ENCODE data around the gene KCNN4.
A peak's percentile ranks its signal among the peaks of the same experiment; 100 is the strongest.
"Not testable (repeated sequence)": the region's sequence is repeated elsewhere in the genome, so short reads cannot be mapped to it uniquely, and the experiment has no call there.

Gene KCNN4

DNA sequence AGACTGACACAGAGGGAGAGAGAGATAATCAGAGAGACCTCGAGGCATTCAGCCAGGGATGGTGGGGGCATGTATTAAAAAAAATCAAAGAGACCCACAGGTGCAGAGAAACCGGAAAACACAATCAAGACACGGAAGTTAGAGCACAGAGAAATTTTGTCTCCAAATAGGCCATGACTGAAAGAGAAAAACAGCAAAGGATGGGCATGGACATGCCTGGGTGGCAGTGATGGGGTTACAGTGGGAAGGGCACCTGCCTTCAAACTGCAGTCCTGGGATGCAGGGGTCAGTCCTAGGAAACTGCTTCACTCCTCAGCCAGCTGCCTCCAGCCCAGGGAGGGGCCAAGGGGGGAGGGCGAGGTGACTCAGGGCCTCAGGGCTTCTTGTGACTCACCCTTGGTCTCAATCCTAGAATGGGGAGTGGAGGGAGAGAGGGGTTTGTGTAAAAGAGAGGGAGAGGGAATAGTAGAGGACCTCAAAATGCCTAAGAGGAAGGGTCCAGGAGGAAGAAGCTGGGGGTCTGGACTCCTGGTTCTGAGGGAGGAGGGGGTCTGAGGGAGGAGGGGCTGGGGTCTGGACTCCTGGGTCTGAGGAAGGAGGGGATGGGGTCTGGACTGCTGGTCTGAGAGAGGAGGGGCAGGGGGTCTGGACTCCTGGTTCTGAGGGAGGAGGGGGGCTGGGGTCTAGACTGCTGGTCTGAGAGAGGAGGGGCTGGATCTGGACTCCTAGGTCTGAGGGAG, 3.6 kb upstream of the KCNN4 start:
- Mint-ChIP-seq H3K9me3 (no peaks in the 10 kb centered on the region), H3K27ac (peak overlapping the region; percentile 72 to 93), H3K4me1 (peaks cover 52% of the 10 kb centered on the region), H3K4me3 (peak overlapping the region; percentile 39 to 68), H3K27me3 (peaks cover 6% of the 10 kb centered on the region)
- ATAC-seq (peak; percentile 42), DNase-seq (peak; percentile 41 to 65)

DNA sequence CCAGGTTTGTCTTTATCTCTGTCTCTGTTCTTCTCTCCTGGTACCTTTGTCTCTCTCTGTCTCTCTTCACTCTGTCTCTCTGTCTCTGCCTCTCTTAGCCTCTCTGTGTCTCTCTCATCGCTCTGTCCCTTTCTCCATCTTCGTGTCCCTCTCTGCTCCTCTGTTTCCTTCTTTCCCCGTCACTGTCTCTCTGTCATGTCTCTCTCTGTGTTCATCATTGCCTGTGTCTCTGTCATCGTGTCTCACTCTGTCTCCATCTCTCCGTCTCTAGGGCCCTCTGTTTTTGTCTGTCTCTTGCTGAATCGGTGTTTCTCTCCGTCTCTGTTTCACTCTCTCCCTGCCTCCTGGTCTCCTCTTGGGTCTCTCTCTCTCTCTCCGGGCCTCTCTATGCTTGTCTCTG, 2.9 kb upstream of the KCNN4 start:
- ATAC-seq, result no peak
- H3K27ac Mint-ChIP-seq, result peak overlapping the region in 1 of 2 donors; percentile 72
- H3K4me1 Mint-ChIP-seq, result peaks cover 58% of the 10 kb centered on the region
- H3K4me3 Mint-ChIP-seq, result peak overlapping the region; percentile 39 to 68
- no peaks in the 10 kb centered on the region for H3K9me3 Mint-ChIP-seq
- H3K27me3 Mint-ChIP-seq, result peaks cover under 1% of the 10 kb centered on the region
- DNase-seq, result no peak

DNA sequence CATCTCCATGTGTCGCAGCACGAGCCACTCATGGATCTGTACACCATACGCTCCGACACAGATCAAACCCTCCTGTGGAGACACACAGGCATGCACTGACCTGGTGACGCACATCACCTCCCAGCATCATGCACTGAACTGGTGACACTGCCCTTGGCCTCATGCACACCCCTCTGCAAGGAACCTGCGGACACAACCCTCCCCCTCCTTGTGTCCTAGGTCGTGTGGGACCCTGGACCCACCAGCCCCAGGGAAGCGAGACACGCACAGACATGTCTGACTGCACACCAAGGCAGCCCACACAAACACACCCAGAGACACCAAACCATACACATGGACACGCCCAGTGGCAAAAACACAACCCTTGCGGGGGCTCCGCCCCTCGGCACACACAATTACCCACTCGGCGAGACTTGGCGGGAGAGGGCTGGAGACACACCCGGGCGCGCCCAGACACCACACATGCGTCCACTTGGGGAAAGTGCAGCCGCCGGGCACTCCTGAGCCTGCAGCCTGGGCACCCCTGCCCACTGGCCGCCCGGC, 2.0 kb upstream of the KCNN4 start:
- H3K27ac Mint-ChIP-seq, result peak overlapping the region; percentile 14 to 26
- ATAC-seq (no peak), DNase-seq (peak in 1 of 2 donors; percentile 39)
- no peaks in the 10 kb centered on the region for H3K9me3 Mint-ChIP-seq
- no peaks in the 10 kb centered on the region for H3K27me3 Mint-ChIP-seq
- H3K4me1 Mint-ChIP-seq, result peaks cover 67% of the 10 kb centered on the region
- H3K4me3 Mint-ChIP-seq, result peak overlapping the region; percentile 56 to 68

DNA sequence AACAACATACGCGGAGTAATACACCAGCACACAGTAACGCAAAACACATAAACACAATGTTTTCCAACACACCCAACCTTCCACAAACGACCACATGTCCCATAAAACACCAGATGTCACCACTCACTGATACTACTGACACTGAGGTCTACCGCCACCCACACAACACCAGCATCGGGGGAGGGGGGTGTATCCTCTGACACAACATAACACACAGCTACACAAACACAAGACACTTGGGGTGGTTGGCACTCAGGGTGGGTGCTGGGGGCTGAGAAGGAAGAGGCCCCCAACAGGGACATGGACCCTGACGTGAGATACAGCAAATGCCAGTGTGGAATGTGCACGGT, 1.5 kb upstream of the KCNN4 start:
- DNase-seq (peak in 1 of 2 donors; percentile 23), ATAC-seq (no peak)
- H3K4me3 Mint-ChIP-seq, result peak overlapping the region; percentile 56 to 64
- H3K27ac Mint-ChIP-seq, result peak overlapping the region in 1 of 2 donors; percentile 26
- no peaks in the 10 kb centered on the region for H3K9me3 Mint-ChIP-seq
- H3K27me3 Mint-ChIP-seq, result no peaks in the 10 kb centered on the region
- peaks cover 72% of the 10 kb centered on the region for H3K4me1 Mint-ChIP-seq

DNA sequence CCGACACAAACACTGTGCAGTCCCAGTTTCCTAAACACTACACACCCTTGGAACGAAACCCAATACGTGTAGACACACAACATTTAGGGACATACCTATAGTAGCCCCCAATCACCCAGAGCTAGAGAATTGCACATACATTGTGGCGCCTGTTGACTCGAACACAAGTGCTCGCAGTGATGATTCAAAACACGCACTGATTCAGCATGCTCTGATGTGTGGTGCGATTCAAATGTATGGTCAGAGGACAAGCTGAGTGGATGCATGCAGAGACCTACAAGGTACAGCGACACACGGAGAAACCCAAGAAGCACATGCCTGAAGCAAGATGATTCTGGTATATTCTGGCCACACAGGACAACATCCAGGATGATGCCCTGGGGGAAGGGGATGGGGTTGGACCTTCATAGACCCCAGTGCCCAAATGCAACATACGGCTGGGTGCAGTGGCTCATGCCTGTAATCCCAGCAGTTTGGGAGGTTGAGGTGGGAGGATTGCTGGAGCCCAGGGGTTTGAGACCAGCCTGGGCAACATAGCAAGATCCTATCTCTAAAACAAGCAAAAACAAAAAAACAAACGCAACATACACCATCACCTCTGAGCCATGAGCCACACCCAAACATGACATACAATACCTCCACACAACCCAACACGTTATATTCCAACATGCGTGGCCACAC, 997 bp upstream of the KCNN4 start:
- H3K27ac Mint-ChIP-seq, result no peak overlapping the region
- no peaks in the 10 kb centered on the region for H3K27me3 Mint-ChIP-seq
- H3K4me3 Mint-ChIP-seq, result peak overlapping the region; percentile 82 to 88
- ATAC-seq (peak; percentile 2), DNase-seq (peak in 1 of 2 donors; percentile 36)
- H3K4me1 Mint-ChIP-seq, result peaks cover 77% of the 10 kb centered on the region
- no peaks in the 10 kb centered on the region for H3K9me3 Mint-ChIP-seq

DNA sequence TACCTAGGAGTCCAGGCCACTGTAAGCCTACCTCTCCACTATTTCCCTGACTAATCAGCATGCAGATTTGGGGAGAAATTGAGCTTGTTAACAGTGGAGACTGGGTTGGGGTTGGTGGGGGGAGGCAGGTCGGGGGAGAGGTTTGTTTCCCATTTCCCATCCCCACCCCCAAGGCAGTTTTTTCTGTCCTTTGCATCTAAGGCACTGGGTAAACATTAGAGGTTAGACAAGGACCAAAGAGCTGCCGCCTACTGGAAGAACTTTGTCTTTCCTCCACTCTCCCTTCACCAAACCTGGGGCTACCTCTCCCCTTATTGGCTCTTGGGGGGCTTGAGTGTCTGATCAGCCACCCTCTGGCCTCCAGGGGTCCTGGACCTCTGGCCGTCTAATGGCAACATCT, 953 bp downstream of the KCNN4 start:
- Mint-ChIP-seq H3K27ac (peak overlapping the region; percentile 56 to 95), H3K27me3 (no peaks in the 10 kb centered on the region), H3K4me1 (peaks cover 90% of the 10 kb centered on the region), H3K9me3 (no peaks in the 10 kb centered on the region), H3K4me3 (peak overlapping the region; percentile 82 to 88)
- no peak for DNase-seq
- ATAC-seq, result no peak

DNA sequence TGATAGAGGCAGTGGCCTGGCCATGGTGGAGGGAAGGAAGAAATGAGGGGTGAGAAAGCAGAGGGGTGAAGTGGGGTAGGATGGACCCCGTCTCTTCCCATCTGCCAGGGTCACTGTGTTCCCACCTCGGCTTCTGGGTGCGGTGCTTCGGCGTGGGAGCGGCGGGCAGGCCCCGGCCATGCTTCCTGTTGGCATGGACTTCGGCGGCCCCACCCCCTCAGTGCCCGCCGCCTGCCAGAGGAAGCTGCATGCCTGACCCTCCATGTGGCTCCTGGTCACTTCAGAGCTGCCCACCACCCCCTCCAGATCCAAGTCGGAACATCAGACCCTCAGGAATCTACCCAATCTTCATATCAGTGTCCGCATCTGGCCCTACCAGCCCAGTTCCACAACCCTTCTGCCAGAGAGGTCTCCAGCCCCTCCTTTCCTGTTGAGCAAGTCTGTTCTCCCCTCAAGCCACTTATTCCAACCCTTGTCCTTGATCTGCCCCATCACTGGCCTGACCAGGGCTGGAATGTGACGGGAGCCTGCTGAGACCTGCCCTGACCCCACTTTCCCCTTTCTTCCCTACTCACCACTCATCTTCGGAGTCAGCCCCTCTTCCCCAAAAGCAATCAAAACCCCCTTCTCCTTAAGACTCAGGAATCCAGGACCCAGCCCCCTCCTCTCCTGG, 1.5 kb downstream of the KCNN4 start:
- H3K4me1 Mint-ChIP-seq, result peaks cover 86% of the 10 kb centered on the region
- H3K9me3 Mint-ChIP-seq, result no peaks in the 10 kb centered on the region
- no peak for ATAC-seq
- H3K4me3 Mint-ChIP-seq, result peak overlapping the region; percentile 82 to 88
- no peak for DNase-seq
- peak overlapping the region; percentile 48 to 95 for H3K27ac Mint-ChIP-seq
- no peaks in the 10 kb centered on the region for H3K27me3 Mint-ChIP-seq

DNA sequence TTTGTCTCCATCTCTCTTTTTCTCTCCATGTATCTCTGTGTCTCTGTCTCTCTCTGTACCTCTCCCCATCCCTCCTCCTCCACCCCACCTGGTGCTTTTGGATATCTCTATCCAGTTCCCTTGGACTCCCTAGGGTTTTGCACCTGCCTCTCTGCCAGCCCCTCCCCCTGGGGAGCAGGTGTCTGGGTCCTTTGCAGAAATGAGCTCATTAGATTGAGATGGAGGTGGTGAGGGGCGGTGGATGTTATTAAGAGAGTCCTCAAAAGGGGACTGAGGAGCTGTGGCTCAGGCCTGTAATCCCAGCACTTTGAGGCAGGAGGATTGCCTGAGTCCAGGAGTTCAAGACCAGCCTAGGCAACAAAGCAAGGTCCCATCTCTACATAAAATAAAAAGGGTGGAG, 2.1 kb downstream of the KCNN4 start:
- no peak for ATAC-seq
- no peaks in the 10 kb centered on the region for H3K9me3 Mint-ChIP-seq
- peak overlapping the region in 1 of 2 donors; percentile 95 for H3K27ac Mint-ChIP-seq
- H3K4me3 Mint-ChIP-seq, result peak overlapping the region; percentile 82 to 88
- H3K4me1 Mint-ChIP-seq, result peaks cover 80% of the 10 kb centered on the region
- DNase-seq, result no peak
- no peaks in the 10 kb centered on the region for H3K27me3 Mint-ChIP-seq

DNA sequence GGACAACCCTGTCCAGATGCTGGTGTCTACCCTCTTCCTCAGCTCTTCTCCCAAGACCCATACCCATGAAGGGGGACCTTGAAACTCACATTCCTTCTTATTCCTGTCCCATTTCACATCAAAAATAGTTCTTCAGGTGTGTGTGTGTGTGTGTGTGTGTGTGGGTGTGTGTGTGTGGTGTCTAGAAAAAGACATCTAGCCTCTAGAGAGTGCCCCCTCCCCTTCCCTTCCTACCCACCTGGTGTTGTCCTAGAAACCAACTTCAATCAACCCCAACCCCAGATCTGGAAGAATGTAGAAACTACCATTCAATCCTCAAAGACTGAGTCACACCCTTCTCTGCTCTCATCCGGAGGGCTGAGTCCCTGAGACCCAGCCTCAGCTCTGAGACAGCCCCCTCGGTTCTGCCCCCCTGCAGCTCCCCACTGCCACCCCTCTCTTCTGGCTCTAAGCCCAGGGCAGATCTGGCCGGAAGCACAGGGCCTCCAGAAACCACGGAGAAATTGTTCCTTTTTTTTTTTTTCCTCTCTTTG, 3.5 kb downstream of the KCNN4 start:
- Mint-ChIP-seq H3K4me3 (peak overlapping the region; percentile 82 to 88), H3K27me3 (no peaks in the 10 kb centered on the region), H3K9me3 (no peaks in the 10 kb centered on the region), H3K4me1 (peaks cover 68% of the 10 kb centered on the region), H3K27ac (peak overlapping the region; percentile 22 to 77)
- DNase-seq, result peak in 1 of 2 donors; percentile 44
- ATAC-seq, result peak; percentile 44

DNA sequence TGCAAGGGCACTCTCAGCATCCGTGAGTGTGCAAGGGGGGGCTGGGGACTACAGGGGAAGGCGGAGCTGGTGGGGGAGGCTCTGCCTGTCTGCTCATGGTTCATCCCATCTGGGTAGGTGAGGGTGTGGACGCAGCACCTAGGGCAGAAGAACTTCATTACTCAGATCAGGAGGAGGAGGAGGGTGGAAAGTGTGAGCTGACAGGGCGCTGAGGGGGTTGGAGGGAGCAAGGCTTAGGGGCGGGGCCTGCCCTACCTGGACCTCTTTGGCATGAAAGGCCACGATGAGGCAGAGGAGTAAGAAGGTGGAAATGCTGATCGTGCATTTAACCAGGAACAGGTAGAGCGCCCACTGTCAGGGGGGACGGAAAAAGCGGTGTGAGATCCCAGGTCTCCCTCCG, 4.5 kb downstream of the KCNN4 start:
- H3K4me1 Mint-ChIP-seq, result peaks cover 58% of the 10 kb centered on the region
- peak overlapping the region; percentile 69 to 82 for H3K4me3 Mint-ChIP-seq
- peak; percentile 38 to 70 for DNase-seq

DNA sequence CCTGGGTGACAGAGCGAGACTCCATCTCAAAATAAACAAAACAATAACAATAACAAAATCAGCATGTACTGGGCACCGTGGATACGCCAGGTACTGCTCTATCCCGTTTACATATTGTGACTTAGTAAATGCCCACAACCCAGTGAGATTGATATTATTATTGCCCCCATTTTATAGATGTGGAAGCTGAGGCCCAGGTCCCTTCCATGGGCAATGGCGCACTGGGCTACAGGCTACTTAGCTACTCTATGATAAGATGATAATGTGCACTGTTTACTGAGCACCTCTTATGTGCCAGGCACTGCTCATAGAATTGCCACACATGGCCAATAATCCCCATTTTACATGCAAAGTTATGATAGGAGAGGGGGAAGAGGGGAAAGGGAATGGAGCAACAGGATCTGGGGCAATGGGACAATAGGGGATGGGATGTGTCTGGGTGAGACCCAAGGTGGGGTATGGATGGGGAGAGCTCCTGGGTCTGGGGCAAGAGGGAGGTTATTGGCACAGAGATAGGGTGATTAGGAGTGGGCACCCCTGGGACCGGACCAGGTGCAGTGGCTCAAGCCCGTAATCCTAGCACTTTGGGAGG, 5.4 kb downstream of the KCNN4 start:
- DNase-seq (no peak), ATAC-seq (no peak)
- H3K27me3 Mint-ChIP-seq, result no peaks in the 10 kb centered on the region
- H3K4me3 Mint-ChIP-seq, result peak overlapping the region in 1 of 2 donors; percentile 8
- no peaks in the 10 kb centered on the region for H3K9me3 Mint-ChIP-seq
- H3K4me1 Mint-ChIP-seq, result peaks cover 51% of the 10 kb centered on the region
- no peak overlapping the region for H3K27ac Mint-ChIP-seq

More for the DNA sequence above, 4.5 kb downstream of the KCNN4 start:
- Mint-ChIP-seq H3K27ac (peak overlapping the region in 1 of 2 donors; percentile 73), H3K9me3 (no peaks in the 10 kb centered on the region), H3K27me3 (no peaks in the 10 kb centered on the region)
- peak; percentile 40 for ATAC-seq

DNA sequence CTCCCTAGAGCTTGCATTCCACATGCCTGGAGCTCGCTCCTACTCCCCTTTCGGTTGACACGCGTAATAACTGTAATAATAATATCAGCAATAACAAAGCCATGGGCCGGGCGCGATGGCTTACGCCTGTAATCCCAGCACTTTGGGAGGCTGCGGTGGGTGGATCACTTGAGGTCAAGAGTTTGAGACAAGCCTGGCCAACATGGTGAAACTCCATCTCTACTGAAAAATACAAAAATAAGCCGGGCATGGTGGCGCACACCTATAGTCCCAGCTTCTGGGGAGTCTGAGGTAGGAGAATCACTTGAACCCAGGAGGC, 5.9 kb downstream of the KCNN4 start:
- ATAC-seq, H3K9me3 Mint-ChIP-seq, H3K27ac Mint-ChIP-seq, H3K27me3 Mint-ChIP-seq, H3K4me3 Mint-ChIP-seq, DNase-seq: not testable (repeated sequence)
- H3K4me1 Mint-ChIP-seq, result peaks cover 51% of the 10 kb centered on the region

DNA sequence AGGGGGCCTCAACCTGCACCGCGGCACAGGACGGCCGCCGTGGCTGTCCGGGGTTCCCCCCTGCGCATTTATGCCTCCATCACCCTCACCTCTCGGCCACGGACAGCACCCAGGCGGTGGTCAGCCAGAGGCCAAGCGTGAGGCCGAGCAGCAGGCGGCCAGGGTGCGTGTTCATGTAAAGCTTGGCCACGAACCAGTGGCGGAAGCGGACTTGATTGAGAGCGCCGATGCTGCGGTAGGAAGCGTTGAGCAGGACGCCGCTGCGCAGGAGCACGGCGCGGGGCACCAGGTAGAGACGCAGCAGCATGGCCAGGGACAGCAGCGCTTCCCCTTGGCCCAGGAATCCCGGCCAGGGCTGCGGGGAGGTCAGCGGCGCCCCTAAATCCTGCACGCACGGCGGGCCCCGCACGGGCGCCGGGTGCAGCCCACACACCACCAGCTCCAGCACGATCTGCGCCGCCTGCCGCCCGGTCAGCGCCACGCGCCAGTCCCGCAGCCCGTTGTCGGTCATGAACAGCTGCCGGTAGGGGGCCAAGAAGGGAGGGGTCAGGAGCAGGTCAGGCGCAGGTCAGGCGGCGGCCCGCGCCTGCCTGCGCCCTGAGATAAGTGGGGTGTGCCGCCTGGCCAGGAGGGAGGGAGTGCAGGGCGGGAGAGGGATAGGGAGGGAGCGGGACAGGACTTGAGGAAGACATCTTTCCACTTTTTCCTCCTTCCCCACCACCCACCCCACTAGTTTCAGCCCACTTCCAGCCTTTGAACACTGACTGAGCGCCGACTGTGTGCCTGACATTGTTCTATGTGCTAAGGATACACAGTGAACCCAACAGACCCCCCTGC, 6.5 kb downstream of the KCNN4 start:
- H3K27ac Mint-ChIP-seq, result no peak overlapping the region
- peaks cover 48% of the 10 kb centered on the region for H3K4me1 Mint-ChIP-seq
- DNase-seq, result no peak

DNA sequence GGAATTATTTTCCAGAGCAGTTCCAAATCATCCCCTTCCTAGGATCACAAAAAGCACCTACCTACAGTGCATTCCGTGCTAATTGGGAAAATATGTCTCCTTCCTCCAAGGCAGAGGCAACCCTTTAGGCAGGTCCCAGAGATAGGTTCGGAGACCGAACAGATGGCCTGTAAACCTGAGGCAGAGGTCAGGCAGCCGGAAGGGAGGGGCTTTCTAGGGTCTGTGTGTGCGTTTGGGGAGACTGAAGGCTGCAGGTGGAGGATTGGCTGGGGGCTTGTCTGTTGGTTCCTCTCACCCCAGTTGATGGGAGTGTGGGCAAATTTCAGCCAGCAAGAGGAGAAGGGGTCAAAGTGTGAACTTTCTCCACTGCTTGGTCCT, 7.1 kb downstream of the KCNN4 start:
- no peak for DNase-seq
- no peak for ATAC-seq
- no peak overlapping the region for H3K4me3 Mint-ChIP-seq
- peaks cover 50% of the 10 kb centered on the region for H3K4me1 Mint-ChIP-seq
- H3K27ac Mint-ChIP-seq, result no peak overlapping the region
- H3K9me3 Mint-ChIP-seq, result no peaks in the 10 kb centered on the region
- no peaks in the 10 kb centered on the region for H3K27me3 Mint-ChIP-seq

More for the DNA sequence above, 6.5 kb downstream of the KCNN4 start:
- no peaks in the 10 kb centered on the region for H3K9me3 Mint-ChIP-seq
- no peaks in the 10 kb centered on the region for H3K27me3 Mint-ChIP-seq
- H3K4me3 Mint-ChIP-seq, result no peak overlapping the region
- no peak for ATAC-seq
